MM.1S (cell line): ENCODE data around the gene ZNF236.

ENCODE experiments used
- EZH2 ChIP-seq: fragments of 300-600 bp; sonication (generic); optimal IDR thresholded peaks from 2 replicates; pipeline ENCODE3; 2017; ENCODE audit warnings: low read depth, mild to moderate bottlenecking, antibody characterized with exemption, low read length, mixed read lengths
- EZH2phosphoT487 ChIP-seq: fragments of 300-600 bp; sonication (generic); IDR thresholded peaks from 2 replicates; pipeline ENCODE4 v1.6.1; 2018; ENCODE audit warnings: antibody characterized with exemption, low read length
- TF ChIP-seq, protein P1 (sequence below): fragments of 300-600 bp; sonication (generic); IDR thresholded peaks from 2 replicates; pipeline ENCODE4 v1.5.1; 2016; ENCODE audit warnings: antibody characterized with exemption, low read length, mixed read lengths

DNA sequence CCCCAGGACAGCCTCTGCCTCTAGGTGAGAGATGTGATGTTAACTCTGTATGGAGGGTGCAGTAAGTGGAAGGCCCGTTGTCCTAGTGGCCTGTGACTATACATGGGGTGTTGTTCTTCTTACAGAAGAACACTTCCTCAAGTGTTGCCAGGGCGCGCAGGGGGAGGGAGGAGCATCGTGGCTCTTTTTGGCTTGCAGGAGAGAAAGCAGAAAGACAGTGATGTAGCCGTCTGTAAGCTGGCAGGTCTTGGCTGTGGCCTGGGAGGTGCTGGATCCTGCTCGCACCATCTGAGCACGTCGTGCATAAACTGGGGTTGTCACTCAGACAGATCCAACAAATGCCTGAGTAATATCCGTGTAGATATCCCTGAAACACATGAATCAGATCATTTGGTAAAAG, 44.3 kb downstream of the ZNF236 start:
- TF ChIP-seq, protein P1, sequence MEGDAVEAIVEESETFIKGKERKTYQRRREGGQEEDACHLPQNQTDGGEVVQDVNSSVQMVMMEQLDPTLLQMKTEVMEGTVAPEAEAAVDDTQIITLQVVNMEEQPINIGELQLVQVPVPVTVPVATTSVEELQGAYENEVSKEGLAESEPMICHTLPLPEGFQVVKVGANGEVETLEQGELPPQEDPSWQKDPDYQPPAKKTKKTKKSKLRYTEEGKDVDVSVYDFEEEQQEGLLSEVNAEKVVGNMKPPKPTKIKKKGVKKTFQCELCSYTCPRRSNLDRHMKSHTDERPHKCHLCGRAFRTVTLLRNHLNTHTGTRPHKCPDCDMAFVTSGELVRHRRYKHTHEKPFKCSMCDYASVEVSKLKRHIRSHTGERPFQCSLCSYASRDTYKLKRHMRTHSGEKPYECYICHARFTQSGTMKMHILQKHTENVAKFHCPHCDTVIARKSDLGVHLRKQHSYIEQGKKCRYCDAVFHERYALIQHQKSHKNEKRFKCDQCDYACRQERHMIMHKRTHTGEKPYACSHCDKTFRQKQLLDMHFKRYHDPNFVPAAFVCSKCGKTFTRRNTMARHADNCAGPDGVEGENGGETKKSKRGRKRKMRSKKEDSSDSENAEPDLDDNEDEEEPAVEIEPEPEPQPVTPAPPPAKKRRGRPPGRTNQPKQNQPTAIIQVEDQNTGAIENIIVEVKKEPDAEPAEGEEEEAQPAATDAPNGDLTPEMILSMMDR: no peak
- TF ChIP-seq EZH2phosphoT487 (no peak), EZH2 (no peak)
